Body of pancreas (tissue), 4 donors: Measurements from ENCODE around the gene SRRM3. TPM values are rescaled to one million over a fixed set of nuclear protein-coding genes. Genes with fewer than 3 reads are reported as not detected.
"Not testable (repeated sequence)": the region's sequence is repeated elsewhere in the genome, so short reads cannot be mapped to it uniquely, and the experiment has no call there.

Experiments used
- ATAC-seq: fragments of 150-250 bp; one replicate; pipeline ENCODE4 v1.9.1; 2016
- DNase-seq, 4 donors: peaks; one replicate each; pipeline ENCODE4 v3.0.0-alpha.2; 2019
- H3K27ac ChIP-seq, 4 donors: fragments of 200-600 bp; sonication (generic); 1 replicate in 3 of 4; 2 replicates in 1 of 4; pipeline versions ENCODE4 v1.5.1 to v1.6.1; 2016 to 2019; ENCODE audit warnings: mild to moderate bottlenecking in 1 of 4, mixed read lengths in 1 of 4, moderate library complexity in 1 of 4
- H3K27me3 ChIP-seq, 2 donors: fragments of 200-600 bp; sonication (generic); one replicate each; pipeline ENCODE4 v1.6.0; 2016; ENCODE audit warnings: mild to moderate bottlenecking in 1 of 2
- H3K36me3 ChIP-seq, 2 donors: fragments of 200-600 bp; sonication (generic); replicated peaks in 1 of 2; 2 replicates each; pipeline ENCODE4 v1.5.1; 2016; ENCODE audit warnings: low read depth in 2 of 2; ENCODE audit not compliant: insufficient read depth in 1 of 2
- H3K4me1 ChIP-seq: fragments of 200-600 bp; sonication (generic); one replicate; pipeline ENCODE4 v1.6.0; 2016
- H3K4me3 ChIP-seq, 2 donors: fragments of 200-600 bp; sonication (generic); 1 replicate in 1 of 2; 2 replicates in 1 of 2; pipeline ENCODE4 v1.5.1; 2016 to 2019
- H3K9me3 ChIP-seq, 3 donors: fragments of 200-600 bp; sonication (generic); 1 replicate in 2 of 3; 2 replicates in 1 of 3; pipeline ENCODE4 v1.5.1; 2016
- CTCF ChIP-seq, 7 experiments: fragments of 450-650 bp in 4 of 7; fragments of 200-600 bp in 3 of 7; sonication (generic) in 3 of 7; IDR thresholded peaks; one replicate each; pipeline ENCODE4 v1.5.1; 2016 to 2019; ENCODE audit warnings: antibody characterized with exemption in 7 of 7
- POLR2A ChIP-seq, 3 donors: fragments of 450-650 bp; IDR thresholded peaks; one replicate each; pipeline ENCODE4 v1.6.1; 2016; ENCODE audit warnings: antibody characterized with exemption in 3 of 3, mild to moderate bottlenecking in 2 of 3
- WGBS, 2 donors: methylation state at CpG; one replicate each; pipeline ENCODE4 v1.1.5; 2017; 5-methylcytosine and 5-hydroxymethylcytosine counted together
- intact Hi-C: fragments of 100-400 bp; cut with DNase I; formaldehyde crosslinking; loops from one replicate; pipeline ENCODE4 v1.15.1; 2023
- total RNA-seq, 2 donors: library from RNA; depleted of rRNA; stranded (reverse); fragments of >200 nt; gene quantifications; one replicate each; pipeline ENCODE4 v1.1.0, GENCODE V29; 2016

The SRRM3 gene
- total RNA-seq, 2 donors from 2014 or later: 3.4 to 13.8 TPM

- Histone ChIP-seq H3K4me1 (peaks cover 20% of the 10 kb centered on the region), H3K9me3 (no peaks in the 10 kb centered on the region), H3K27ac (no peak overlapping the region), H3K27me3 (peaks cover 0 to 3% of the 10 kb centered on the region in 2 donors), H3K4me3 (no peak overlapping the region), H3K36me3 (no peaks in the 10 kb centered on the region)
- intact Hi-C loops: loop anchor here (5.0 to 10.0 kb wide), 2 partner anchors 42 to 101 kb away; no protein-coding TSS in a partner anchor
- ATAC-seq: no peak
- TF ChIP-seq POLR2A (IDR thresholded peaks at IDR 0.05): no peak
- TF ChIP-seq CTCF (IDR thresholded peaks at IDR 0.05): no peak
- DNase-seq: no peak
- 70 to 83% methylated on average over 5 to 29 of the region's 29 CpGs for WGBS, 2 donors
These were observed 84.1 kb downstream of the SRRM3 start for GRCh38 chr7:76285604-76286374.

GRCh38 chr7:76286842-76287403 is 85.2 kb downstream of the SRRM3 start:
- Histone ChIP-seq H3K36me3 (no peaks in the 10 kb centered on the region), H3K4me1 (peaks cover 22% of the 10 kb centered on the region), H3K27me3 (no peaks in the 10 kb centered on the region), H3K27ac (no peak overlapping the region), H3K9me3 (no peaks in the 10 kb centered on the region), H3K4me3 (no peak overlapping the region)
- TF ChIP-seq POLR2A (IDR thresholded peaks at IDR 0.05): no peak
- no peak for TF ChIP-seq CTCF (IDR thresholded peaks at IDR 0.05)
- intact Hi-C loops: loop anchor here (5.0 to 10.0 kb wide), 2 partner anchors 40 to 102 kb away; no protein-coding TSS in a partner anchor
- DNase-seq (no peak), ATAC-seq (no peak)
- WGBS, 2 donors: 76 to 84% methylated on average over 16 of the region's 16 CpGs

GRCh38 chr7:76290847-76291350 is 89.2 kb downstream of the SRRM3 start:
- H3K9me3 ChIP-seq, H3K36me3 ChIP-seq, ATAC-seq, H3K27me3 ChIP-seq, intact Hi-C loops, H3K4me3 ChIP-seq, DNase-seq: not testable (repeated sequence)
- WGBS, 2 donors: 69 to 73% methylated on average over 6 of the region's 6 CpGs
- Histone ChIP-seq H3K4me1 (peaks cover 50% of the 10 kb centered on the region), H3K27ac (peak overlapping the region; percentile 79 to 99 (median 97))

DNA sequence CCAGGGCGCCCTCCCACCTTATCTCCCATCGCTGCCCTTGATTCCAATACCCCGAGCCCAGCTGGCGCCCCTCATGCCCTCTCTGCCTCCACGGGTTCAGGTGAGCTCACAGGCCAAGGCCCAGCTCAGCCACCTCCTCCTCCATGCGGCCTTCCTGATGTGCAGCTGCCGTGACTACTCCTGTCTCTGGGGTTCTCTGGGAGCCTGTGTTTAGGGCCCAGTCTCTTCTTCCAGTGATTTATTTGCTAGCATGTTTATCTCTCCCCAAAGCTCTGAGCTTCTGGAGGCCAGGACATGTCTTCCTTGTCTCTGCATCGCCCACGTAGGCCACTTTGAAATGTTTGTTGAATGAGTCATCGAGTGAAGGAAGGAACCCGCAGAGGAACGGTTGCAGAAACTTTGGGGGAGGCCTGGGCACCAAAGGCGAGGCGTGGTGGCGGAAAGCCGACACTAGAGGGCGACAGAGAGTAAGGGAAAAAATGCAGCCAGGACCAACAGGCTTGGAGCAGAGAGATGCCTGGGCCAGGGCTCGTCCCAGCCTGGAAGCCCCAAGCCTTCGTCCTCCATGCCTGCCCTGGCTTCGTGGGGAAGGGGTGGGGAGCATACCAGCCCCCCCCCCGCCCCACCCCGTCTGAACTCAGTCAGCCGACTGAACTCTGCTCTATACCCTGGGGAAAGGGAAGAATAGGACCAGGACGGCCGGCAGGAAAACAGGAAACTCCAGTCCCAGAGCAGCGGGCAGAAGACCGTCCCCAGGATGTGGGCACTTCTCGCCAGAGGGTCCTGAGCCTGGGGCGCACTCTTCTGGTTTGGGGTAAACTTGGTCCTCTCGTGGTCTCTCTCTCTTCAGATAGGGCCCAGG is 89.9 kb downstream of the SRRM3 start:
- intact Hi-C loops: no loop called here
- 9 to 11% methylated on average over 24 to 30 of the region's 30 CpGs for WGBS, 2 donors

More for the DNA sequence above, 89.9 kb downstream of the SRRM3 start:
- Histone ChIP-seq H3K27me3 (no peaks in the 10 kb centered on the region), H3K27ac (peak overlapping the region; percentile 79 to 99 (median 97)), H3K36me3 (no peaks in the 10 kb centered on the region), H3K4me1 (peaks cover 57% of the 10 kb centered on the region), H3K4me3 (no peak overlapping the region), H3K9me3 (no peaks in the 10 kb centered on the region)
- DNase-seq: peak; percentile 90 to 91 (median 90)
- peak; percentile 68 for ATAC-seq
- TF ChIP-seq POLR2A (IDR thresholded peaks at IDR 0.05) (peak in 1 of 3 donors; percentile 55), CTCF (IDR thresholded peaks at IDR 0.05) (peak; percentile 94 to 99 (median 99))
